Putamen (tissue), 1 donor: ENCODE data around the gene KYAT1.
"Not testable (repeated sequence)": the region's sequence is repeated elsewhere in the genome, so short reads cannot be mapped to it uniquely, and the experiment has no call there.

Source experiments
- DNase-seq: peaks from one replicate; pipeline ENCODE4 v3.0.0-alpha.2; 2016; ENCODE audit warnings: low spot score

Gene KYAT1

DNA sequence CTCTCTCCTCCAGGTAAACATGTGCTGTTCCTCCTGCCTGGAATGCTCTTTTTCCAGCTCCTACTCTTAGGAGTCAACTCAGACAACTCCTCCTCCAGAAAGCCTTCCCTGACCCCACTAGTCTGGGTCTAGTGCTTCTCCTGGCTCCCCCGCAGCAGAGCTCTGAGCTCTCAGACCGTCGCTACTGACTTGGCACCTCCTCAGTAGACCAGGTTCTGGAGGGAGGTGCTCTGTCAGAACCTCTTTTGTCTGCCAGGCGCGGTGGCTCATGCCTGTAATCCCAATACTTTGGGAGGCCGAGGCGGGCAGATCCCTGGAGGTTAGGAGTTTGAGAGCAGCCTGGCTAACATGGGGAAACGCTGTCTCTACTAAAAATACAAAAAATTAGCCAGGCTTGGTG is 3.6 kb upstream of the KYAT1 start:
- DNase-seq = no peak

- no peak for DNase-seq
These were observed 2.4 kb upstream of the KYAT1 start for GRCh38 chr9:128884164-128884563.

GRCh38 chr9:128882677-128883603 is 1.2 kb upstream of the KYAT1 start:
- no peak for DNase-seq

DNA sequence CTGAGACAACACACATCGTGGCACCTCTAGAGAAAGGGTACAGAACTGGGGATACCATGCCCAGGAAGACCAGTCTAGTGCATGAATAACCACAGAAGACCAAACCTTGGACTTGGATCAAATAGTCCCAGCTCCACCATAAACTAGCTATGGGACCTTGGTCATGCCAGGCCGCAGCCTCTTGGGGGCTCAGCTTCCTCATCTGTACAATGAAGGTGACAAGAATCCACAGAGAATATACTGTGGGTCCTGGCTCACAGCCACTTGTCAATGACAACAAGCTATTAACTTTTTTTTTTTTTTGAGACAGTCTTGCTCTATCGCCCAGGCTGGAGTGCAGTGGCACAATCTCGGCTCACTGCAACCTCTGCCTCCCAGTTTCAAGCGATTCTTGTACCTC is 3.9 kb downstream of the KYAT1 start:
- no peak for DNase-seq

DNA sequence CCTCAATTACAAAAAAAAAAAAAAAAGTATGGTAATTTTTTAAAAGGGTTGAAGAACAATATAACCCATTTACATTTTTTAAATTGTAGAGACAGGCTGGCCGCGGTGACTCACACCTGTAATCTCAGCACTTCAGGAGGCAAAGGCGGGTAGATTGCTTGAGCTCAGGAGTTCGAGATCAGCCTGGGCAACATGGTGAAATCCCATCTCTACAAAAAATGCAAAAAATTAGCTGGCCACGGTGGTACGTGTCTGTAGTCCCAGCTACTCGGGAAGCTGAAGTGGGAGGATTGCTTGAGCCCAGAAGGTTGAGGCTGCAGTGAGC is 10.8 kb downstream of the KYAT1 start:
- DNase-seq = not testable (repeated sequence)

- no peak for DNase-seq
These were observed 11.4 kb downstream of the KYAT1 start for GRCh38 chr9:128870128-128870940.

- DNase-seq = no peak
These were observed 18.1 kb downstream of the KYAT1 start for GRCh38 chr9:128863647-128864046.

GRCh38 chr9:128862401-128862851 is 19.3 kb downstream of the KYAT1 start:
- DNase-seq = no peak

DNA sequence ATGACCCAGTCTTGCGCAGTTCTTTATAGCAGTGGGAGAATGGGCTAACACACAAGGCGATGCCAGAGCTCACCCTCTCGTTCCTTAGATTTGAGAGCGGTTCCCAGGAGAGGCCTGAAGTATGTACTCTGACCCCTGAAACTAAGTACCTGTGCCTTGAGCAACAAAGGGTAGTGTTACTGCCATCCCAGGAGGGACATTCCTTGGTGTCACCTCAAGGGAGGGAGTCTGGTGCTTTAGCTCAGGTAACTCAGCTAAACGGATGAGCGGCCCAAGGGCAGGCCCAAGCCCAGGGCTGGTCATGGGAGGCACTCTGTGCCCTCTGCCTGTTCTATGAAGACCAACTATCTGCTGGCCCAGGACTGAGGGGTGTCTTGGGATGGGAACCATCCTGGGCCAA is 20.2 kb downstream of the KYAT1 start:
- DNase-seq = no peak

DNA sequence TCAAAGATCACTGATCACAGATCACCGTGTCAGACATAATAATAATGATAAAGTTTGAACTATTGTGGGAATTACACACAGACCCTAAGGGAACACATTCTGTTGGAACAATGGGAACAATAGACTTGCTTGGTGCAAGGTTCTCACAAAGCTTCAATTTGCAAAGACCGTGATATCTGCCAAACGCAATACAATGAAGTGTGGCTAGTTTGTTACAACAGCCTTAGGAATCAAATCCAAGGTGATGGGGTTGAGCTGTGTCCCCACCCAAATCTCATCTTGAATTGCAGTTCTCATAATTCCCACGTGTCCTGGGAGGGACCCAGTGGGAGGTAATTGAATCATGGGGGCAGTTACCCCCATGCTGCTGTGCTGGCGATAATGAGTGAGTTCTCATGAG is 20.8 kb downstream of the KYAT1 start:
- DNase-seq = no peak

- not testable (repeated sequence) for DNase-seq
These were observed 23.3 kb downstream of the KYAT1 start for GRCh38 chr9:128858476-128858875.

GRCh38 chr9:128854454-128854853 is 27.3 kb downstream of the KYAT1 start:
- DNase-seq = not testable (repeated sequence)

DNA sequence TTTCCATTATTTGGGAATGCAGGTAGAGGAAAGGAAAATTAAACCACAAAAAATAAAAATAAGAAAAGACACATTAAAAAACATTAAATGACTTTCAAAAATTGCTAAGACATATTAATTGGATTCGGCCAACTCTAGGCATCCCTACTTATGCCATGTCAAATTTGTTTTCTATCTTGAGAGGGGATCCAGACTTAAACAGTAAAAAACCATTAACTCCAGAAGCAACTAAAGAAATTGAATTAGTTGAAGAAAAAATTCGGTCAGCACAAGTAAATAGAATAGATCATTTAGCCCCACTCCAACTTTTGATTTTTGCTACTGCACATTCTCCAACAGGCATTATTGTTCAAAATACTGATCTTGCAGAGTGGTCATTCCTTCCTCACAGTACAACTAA is 29.1 kb downstream of the KYAT1 start:
- DNase-seq = not testable (repeated sequence)

GRCh38 chr9:128851779-128852600 is 29.8 kb downstream of the KYAT1 start:
- DNase-seq = peak; percentile 45

DNA sequence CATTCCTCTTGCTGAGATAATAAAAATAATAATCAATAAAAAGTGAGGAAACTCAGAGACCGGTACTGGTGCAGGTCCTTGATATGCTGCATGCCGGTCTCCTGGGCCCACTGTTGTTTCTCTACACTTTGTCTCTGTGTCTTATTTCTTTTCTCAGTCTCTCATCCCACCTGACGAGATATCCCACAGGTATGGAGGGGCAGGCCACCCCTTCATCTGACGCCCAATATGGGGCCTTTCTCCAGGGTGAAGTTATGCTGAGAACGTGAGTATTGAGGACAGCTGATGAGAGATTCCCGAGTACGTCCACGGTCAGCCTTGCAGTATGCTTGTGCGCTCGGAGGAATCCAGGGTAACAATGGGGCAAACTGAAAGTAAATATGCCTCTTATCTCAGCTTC is 30.7 kb downstream of the KYAT1 start:
- DNase-seq = not testable (repeated sequence)

- no peak for DNase-seq
These were observed 33.9 kb downstream of the KYAT1 start for GRCh38 chr9:128847803-128848202.

- no peak for DNase-seq
These were observed 35.1 kb downstream of the KYAT1 start for GRCh38 chr9:128846680-128847030.

DNA sequence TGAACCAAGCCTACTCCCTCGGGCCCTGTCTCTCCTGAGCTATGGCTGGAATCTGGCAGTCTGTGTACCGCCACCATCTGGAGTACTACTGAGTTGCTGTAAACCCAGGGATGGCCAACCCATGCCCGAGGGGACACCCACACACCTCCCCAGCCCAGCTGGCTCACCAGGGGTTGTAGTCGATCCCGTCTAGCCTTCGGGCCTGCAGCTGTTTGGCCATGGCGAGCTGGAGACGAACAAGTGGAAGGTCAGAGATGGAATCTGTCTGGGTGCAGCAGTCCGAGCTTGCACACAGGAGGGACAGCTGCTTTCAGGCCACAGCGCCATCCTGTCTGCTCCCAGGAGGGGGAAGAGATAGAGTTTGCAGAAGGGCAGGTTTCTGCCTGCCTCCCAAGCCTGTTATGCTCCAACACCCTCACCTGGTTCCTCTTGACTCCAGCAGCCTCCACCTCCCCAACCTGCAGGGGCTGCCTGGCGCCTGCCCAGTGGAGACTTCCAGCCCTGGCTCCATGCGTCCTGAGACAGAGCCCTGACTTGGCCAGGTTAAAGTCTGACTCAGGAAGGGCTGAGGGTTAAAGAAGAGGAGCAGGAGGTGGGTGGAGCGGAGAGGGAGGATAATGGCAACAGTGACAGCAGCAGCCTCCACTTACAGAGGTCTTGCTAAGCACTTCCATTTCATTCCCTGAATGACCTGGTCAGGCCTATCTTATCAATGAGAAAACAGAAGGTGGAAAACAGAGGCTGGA is 36.4 kb downstream of the KYAT1 start:
- no peak for DNase-seq

DNA sequence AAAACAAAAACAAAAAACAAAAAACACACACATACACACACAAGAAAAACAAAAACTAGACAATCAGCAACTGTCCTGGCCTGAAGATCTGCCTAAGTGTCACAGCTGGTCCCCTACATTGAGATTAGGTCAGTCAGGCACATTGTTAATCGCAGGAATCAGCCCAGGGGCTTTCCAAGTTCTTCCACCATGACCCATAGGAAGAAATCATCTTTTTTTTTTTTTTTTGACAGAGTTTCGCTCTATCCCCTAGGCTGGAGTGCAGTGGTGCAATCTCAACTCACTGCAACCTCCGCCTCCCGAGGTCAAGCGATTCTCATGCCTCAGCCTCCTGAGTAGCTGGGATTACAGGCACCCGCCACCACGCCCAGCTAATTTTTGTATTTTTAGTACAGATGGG is 38.6 kb downstream of the KYAT1 start:
- DNase-seq = not testable (repeated sequence)

GRCh38 chr9:128841694-128842492 is 39.9 kb downstream of the KYAT1 start:
- DNase-seq = no peak

DNA sequence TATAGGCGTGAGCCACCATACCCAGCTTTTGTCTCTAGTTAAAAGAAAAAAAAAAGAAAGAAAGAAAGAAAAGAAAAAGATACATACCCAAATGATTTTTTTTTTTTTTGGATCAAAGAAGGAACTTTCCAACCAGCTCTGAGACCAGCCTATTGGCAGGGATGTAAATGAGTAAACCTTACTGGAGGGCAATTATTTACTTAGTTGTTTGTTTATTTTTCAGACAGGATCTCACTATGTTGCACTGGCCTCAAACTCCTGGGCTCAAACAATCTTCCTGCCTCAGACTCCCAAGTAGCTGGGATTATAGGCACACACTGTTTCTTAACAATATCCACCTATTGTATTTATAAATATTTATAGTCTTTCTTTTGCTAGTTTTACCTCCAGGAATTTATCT is 41.2 kb downstream of the KYAT1 start:
- no peak for DNase-seq
